Adrenal gland (tissue), 5 donors: ENCODE results near the gene PDK4.

Source experiments
- CTCF ChIP-seq, 6 experiments: fragments of 450-650 bp in 4 of 6; fragments of 200-600 bp in 2 of 6; sonication (generic) in 1 of 6; IDR thresholded peaks; 1 replicate in 5 of 6; 2 replicates in 1 of 6; pipeline versions ENCODE4 v1.5.1 to v1.8.0; 2016 to 2021; ENCODE audit warnings: antibody characterized with exemption in 6 of 6, mild to moderate bottlenecking in 2 of 6, moderate library complexity in 1 of 6
- POLR2A ChIP-seq, 2 donors: fragments of 450-650 bp; IDR thresholded peaks; one replicate each; pipeline ENCODE4 v1.6.1; 2017; ENCODE audit warnings: antibody characterized with exemption in 2 of 2, mild to moderate bottlenecking in 2 of 2, moderate library complexity in 1 of 2
- donor health status: DM: no; HTN: no; CAD: no.

- TF ChIP-seq POLR2A (IDR thresholded peaks at IDR 0.05) = peak in 1 of 2 donors; percentile 69
- no peak for TF ChIP-seq CTCF (IDR thresholded peaks at IDR 0.05)
These were observed 12.2 kb upstream of the PDK4 start for GRCh38 chr7:95608359-95609173.
